Fibroblast of lung (primary cell): Measurements from ENCODE around the gene PPP1R3D.

Source experiments
- EZH2 ChIP-seq: IDR thresholded peaks from 2 replicates; pipeline ENCODE4 v1.5.1; 2012; ENCODE audit warnings: low read length, control low read depth, mild to moderate bottlenecking; ENCODE audit errors: missing control alignments
- TF ChIP-seq, protein P1 (sequence below), 2 donors: IDR thresholded peaks in 1 of 2; conservative IDR thresholded peaks in 1 of 2; 1 replicate in 1 of 2; 2 replicates in 1 of 2; pipeline ENCODE4 v1.5.1; 2011 to 2012; ENCODE audit warnings: low read length in 2 of 2, control low read depth in 1 of 2, inconsistent platforms in 1 of 2, low read depth in 1 of 2, mild to moderate bottlenecking in 1 of 2

DNA sequence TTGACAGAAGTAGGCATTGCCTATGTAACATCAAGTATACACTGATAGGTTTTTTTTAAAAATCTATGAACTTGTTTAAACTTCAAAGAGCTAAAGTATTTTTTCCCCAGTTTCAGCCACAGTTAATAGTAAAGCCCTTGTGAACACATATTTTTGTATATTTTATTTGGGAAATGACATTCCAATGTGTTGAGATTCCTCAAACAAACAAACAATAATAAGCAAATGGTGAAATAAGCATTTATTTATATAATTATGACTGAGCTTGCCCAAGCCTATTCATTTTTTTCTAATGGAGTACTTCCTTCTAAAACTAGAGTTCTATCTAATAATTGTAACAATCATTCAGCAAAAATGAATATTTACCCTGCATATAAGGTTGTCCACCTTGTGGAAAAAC is 19.2 kb downstream of the PPP1R3D start:
- TF ChIP-seq, protein P1, sequence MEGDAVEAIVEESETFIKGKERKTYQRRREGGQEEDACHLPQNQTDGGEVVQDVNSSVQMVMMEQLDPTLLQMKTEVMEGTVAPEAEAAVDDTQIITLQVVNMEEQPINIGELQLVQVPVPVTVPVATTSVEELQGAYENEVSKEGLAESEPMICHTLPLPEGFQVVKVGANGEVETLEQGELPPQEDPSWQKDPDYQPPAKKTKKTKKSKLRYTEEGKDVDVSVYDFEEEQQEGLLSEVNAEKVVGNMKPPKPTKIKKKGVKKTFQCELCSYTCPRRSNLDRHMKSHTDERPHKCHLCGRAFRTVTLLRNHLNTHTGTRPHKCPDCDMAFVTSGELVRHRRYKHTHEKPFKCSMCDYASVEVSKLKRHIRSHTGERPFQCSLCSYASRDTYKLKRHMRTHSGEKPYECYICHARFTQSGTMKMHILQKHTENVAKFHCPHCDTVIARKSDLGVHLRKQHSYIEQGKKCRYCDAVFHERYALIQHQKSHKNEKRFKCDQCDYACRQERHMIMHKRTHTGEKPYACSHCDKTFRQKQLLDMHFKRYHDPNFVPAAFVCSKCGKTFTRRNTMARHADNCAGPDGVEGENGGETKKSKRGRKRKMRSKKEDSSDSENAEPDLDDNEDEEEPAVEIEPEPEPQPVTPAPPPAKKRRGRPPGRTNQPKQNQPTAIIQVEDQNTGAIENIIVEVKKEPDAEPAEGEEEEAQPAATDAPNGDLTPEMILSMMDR (conservative IDR thresholded peaks at IDR 0.05 in 1 of 2, IDR thresholded peaks at IDR 0.05 in 1 of 2; ENCODE audit: low read depth in 1 of 2, low read length in 2 of 2), result no peak
- TF ChIP-seq EZH2, result no peak
